ENCODE data around the gene KRT14.
"Not testable (repeated sequence)": the region's sequence is repeated elsewhere in the genome, so short reads cannot be mapped to it uniquely, and the experiment has no call there.

The KRT14 gene

DNA sequence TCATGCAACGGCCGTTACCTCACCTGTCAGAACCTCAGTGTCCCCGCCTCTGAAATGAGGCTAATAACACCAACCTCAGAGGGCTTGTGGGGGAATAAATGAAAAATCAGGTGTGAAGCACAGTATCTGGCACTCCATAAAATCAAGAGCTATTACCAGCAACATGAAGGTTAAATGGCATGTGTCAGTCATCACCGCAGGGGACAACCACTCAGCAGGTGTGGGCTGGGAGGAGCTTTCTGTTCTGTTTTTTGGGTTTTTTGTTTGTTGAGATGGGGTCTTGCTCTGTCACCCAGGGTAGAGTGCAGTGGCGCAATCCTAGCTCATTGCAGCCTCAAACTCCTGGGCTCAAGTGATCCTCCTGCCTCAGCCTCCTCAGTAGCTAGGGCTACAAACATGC, 41.8 kb downstream of the KRT14 start:
- DNase-seq, result no peak

DNA sequence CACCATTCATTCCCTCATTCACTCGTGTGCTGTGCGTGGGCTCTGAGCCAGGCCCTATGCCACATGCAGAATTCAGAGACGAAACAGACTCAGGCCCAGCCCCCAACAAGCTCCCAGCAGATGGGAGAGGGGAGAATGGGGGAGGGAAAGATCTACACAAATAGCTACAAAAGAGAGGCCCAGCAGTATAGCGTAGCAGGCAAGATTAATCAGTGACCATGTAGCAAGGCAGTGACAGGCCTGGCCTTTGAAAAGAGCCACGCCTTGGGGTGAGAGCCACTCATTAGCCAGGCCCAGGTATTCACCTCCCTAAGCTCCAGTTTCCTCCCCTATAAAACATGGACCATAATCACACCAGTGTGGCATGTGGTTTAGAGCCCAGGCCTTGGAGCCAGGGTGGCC, 42.2 kb downstream of the KRT14 start:
- DNase-seq, result no peak

DNA sequence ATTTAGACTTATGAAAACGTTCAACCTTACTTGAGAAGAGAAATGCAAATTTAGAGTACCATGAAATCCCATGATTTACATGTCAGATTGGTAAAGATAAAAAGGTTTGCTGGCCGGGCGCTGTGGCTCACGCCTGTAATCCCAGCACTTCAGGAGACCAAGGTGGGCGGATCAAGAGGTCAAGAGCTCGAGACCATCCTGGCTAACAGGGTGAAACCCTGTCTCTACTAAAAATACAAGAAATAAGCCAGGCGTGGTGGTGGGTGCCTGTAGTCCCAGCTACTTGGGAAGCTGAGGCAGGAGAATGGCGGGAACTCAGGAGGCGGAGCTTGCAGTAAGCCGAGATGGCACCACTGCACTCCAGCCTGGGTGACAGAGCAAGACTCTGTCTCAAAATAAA, 43.9 kb downstream of the KRT14 start:
- not testable (repeated sequence) for DNase-seq

DNA sequence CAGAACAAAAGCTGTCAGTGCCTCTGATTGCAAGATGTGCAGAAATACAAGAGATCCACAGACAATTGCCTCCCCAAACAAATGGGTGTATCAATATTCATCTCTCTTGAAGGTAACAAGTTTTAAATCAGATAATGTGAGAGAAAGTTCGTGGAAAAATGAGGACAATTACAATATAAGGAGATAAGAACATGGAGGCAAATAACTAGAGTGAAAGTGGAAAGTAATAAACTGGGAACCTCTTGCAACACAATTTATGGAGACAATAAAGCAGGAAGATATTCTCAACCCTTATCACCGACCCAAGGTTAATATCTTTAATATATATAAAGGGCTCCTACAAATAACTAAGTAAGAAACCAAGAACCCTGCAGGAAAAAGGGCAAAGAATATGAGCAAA, 44.3 kb downstream of the KRT14 start:
- no peak for DNase-seq

DNA sequence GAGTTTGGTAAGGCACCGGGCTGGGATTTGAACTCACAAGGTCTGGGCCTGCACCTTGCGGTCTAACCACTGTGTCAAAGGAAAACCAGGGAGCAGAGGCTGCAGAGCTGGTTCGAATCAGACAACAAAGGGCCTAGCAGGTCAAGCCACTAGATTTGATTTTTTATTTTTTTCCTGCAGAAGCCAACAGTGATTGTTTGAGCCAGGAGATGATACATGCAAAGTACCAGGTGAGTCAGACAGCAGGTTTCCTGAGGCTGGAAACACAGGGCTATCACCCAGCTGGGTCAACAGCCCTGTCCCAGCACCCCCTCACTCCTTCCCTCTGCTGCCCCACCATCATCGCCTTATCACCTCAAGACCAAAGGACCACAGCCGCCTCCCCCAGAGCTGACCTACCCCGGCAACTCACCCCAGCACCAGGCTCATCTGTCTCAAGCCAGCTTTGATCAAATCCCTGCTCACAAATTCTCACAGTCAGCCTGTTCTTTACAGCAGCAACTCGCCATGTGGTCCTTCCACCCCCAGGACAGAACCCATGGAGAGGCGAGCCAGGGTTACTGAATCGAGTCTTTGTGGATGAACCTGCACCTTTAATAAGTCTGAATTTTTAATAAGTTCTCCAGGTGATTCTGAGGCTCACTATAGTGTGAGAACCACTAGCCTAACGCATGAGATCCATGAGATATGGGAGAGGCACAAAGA, 45.6 kb downstream of the KRT14 start:
- no peak for DNase-seq

DNA sequence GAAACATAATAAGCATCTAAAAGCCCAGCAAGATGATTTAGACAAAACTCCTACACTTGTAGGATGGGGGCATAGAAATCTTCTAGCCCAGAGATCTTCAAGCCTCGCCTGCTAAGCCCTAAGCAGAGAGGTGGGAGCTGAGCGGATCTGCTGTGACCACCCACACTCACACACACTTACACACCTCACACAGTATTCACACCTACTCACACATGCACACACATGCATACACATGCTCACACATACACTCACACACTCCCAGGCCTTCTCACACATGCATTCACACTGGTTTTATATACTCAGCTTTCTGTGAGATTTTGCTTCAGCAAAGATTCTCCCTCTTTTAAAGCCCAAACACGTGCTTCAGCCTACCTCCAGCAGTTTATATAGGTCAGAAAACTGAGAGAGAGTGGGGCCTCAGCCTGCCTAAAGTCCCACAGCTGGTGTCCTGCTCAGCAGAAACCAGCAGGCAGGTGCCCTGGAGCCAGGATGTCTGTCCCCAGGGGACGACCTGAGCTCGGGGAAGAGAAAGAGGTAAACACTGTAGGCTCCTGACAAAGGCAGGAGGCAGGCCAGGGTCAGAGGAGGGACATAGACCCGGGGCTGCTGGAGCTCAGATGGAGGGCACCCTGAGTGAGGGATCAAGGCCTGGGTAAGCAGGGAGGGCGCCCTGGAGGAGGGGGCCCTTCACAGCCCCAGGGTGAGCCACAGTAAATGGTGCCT, 46.6 kb downstream of the KRT14 start:
- DNase-seq, result no peak

DNA sequence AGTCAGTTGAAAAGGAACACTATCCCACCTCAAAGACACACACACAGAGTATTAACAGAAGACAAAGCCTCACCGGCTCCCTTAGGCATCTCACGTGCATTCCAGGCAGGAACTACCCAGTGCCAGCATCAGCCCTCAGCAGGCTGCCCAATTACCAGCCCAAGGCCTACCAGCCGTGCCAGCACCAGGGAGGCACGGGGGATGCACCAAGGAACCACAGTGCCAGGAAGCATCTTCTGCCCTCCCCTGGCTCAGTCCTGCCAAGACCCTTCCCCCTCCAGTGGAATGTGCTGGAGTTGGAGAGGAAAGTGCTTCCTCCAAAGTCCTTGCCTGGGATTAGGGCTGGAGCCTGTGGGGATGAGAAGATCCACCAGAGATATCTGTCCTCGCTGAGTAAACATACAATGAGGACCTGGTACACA, 47.6 kb downstream of the KRT14 start:
- no peak for DNase-seq

DNA sequence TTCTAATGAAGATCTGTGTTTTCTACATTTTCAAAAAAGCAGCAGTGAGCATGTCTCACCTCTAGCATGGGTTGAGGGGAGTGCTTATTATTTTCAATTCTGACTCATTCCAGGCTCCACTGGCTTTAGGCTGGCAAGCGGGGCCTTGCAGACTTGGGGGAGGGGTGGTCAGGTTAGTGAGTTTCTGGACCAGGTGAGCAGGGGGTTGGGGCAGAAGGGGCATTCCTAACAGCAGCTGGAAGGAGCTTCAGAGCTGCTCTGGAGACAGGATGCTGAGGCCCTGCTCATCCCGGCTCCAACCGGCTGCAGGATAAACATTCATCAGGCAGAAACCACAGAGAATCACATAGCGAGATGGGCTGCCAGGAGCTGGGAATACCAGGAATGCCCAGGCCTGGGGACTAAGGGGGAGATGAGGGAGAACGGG, 48.1 kb downstream of the KRT14 start:
- DNase-seq, result no peak

DNA sequence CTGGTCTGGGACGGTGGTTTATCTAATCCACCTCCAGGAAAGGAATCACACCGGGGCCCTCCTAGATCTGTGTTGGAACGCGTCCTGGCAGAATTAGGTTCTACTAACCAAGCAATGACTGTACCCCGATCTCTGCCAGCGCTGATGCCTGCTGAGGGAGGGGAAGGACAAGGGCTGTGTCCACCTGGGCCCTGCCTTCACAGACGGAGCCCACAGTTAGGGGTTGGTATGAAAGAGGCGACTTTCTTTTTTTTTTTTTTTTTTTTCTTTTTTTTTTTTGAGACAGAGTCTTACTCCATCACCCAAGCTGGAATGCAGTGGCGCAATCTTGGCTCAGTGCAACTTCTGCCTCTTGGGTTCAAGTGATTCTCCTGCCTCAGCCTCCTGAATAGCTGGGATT, 48.7 kb downstream of the KRT14 start:
- no peak for DNase-seq

DNA sequence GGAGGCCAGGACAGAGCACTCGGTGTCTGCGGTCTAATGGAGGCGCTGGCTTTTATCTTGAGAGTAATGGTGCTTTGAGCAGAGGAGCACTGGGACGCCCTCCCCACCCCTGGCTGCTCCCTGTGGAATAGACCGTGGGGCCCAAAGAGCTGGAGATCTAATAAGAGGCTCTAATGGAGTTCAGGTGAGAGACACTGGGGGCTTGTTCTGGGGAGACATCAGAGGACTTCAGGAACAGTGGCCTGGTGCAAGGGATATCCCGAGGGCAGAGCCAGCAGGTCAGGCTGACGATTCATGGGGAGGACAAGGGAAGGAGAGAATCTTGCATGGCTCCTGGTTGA, 49.1 kb downstream of the KRT14 start:
- no peak for DNase-seq

DNA sequence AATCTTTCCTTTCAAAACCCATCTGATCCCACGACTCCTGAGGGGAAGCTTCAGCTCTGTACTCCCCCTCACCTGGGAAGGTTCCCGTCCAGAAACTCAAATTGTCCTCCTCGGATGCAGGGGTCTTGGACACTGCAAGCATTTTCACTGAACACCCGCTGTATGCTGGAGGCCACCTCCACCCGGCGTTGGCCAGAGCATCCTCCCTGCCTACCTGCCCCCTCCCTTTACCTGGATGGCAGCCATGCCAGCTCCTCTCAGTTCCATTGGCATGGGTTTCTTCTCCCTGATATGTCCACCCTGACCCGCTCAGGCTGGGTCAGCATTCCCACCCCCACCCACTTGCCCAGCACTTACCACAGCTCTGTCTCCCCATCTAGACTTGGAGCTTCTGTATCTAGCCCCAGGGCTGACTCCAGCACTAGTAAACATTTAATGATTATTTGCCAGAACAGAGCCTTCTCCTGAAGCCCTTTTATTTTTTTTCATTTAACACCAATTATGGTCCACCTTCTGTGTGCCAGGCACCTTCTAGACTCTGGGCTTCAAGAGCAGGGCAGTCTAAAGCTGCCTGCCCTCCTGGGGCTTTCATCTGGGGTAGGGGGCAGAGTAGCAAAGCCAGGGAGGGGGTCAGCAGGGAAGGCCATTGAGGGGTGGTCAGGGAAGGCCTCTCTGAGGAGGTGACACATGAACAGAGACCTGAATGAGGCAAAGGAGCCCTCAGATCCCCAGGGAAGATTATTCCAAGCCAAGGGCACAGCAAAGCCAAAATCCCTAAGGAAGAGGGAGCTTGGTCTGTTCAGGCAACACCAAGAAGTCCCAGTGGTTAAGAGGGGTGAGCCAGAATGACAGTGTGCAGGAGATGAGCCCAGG, 49.7 kb downstream of the KRT14 start:
- no peak for DNase-seq

DNA sequence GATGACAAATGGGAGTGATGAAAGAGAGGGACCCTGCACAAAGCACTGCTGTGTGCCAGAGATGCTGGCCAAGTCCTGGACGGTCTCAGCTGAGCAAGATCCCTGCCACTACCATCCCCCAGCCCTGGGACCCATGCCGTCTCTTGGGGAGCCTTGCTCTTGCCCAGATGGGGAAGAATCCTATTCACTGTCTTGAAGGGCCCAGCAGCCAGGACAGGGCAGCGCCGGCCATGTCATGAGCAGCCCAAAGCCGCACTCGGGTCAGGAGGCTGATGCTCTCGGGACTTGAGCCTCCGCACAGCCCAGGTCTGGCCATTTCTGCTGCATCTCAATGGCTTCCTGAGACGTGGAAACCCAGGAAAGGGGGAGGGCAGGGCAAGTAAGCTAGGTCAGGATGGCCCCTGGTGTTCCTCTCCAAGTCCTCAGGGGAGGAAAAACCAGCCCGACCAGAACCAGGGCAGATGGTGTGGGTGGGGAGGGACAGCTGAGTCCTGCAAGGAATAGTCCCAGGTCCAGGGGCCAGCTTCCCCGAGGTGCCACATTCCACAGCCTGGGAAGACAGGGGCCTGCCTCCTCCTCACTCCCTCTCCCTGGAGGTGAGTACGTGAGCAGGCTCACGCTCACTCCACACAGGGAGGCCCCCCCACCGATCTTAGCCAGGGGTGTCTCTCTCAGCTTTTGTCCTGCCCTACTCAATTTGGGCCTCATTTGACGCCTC, 50.8 kb downstream of the KRT14 start:
- no peak for DNase-seq

DNA sequence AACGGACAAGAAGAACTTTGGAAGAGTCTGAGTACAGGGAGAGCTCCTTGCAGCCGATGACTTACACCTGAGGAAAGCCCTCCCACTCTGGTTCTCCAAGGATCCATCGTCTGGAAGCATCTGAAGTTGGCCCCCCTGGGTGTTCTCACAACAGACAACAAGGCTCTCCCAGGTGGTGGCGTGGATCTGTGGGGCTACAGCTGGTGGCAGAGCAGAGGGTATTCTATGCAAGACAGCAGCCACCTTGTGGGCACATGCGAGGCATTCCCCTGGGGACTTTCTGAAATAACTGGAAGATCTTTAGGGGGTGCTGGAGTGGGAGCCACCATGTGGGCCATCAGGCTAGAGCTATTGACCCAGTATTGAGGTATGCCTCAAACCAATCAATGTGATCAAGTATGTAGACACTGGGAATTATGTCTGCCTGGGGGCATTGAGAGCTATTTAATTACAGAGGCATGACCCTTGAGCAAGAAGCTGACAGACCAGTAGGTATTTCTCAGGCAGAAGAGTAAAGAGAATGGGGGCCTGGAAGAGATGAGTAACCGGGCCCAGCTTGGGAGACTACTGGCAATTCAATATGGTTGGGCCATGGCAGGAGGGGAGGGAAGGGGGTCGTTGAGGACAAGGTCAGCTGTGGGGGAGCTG, 51.7 kb downstream of the KRT14 start:
- DNase-seq, result no peak

DNA sequence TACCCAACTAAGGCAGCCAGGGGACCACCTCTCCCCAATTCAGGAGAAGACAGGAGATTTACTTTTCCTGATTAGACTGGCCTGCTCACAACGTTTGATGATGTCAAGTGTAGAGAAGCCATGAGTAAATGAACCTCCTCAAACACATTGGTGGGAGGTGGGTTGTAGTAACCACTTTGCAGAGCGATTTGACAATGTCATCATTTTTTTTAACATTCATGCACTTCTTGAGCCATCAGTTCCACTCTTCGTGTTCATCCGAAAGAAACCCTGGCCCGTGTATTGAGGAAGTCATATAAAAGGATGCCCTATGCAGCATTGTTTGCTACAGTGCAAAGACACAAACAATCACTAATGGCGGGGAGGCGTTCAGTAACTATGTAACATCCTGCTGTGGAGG, 53.1 kb downstream of the KRT14 start:
- no peak for DNase-seq

DNA sequence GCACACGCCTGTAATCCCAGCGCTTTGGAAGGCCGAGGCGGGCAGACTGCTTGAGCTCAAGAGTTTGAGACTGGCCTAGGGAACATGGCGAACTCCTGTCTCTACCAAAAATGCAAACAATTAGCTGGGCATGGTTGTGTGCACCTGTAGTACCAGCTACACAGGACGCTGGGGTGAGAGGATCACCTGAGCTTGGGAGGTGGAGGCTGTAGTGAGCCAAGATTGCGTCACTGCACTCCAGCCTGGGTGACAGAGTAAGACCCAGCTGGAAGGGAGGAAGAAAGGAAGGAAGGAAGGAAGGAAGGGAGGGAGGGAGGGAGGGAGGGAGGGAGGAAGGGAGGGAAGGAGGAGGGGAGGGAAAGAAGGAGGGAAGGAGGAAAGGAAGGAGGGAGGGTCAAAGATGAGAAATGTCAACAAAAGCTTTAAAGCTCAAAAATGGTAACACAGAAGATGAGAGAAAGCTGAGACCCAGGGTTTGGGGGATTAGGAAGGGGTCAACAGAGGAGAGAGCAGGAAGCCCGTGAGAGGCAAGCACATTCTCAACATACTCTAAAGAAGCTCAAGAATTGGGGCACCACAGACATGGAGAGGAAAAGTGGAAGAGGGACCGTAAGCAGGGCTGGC, 53.6 kb downstream of the KRT14 start:
- no peak for DNase-seq

Data from 8988T (cell line).